H9 (cell line): Measurements from ENCODE around the gene INAFM1. TPM values are rescaled to one million over a fixed set of nuclear protein-coding genes. Genes with fewer than 3 reads are reported as not detected.
"Not testable (repeated sequence)": the region's sequence is repeated elsewhere in the genome, so short reads cannot be mapped to it uniquely, and the experiment has no call there.

Experiments
- DNase-seq: peaks from one replicate; pipeline ENCODE4 v3.0.0-alpha.2; 2017
- H2AFZ ChIP-seq: one replicate; pipeline ENCODE4 v1.6.1; 2013; ENCODE audit warnings: mild to moderate bottlenecking, low read length, control low read depth, moderate library complexity
- H2AK5ac ChIP-seq: 2 replicates; pipeline ENCODE4 v1.6.1; 2013; ENCODE audit warnings: low read length, control low read depth, mixed read lengths; ENCODE audit not compliant: insufficient read length
- H2BK120ac ChIP-seq: one replicate; pipeline ENCODE4 v1.6.1; 2013; ENCODE audit warnings: low read depth, mild to moderate bottlenecking, low read length, control low read depth, inconsistent platforms; ENCODE audit not compliant: poor library complexity, severe bottlenecking
- H2BK12ac ChIP-seq: 2 replicates; pipeline ENCODE4 v1.6.1; 2013; ENCODE audit warnings: low read length, control low read depth, mixed read lengths, low read depth; ENCODE audit not compliant: insufficient read length
- H2BK15ac ChIP-seq: 2 replicates; pipeline ENCODE4 v1.6.1; 2013; ENCODE audit warnings: low read depth, low read length, control low read depth
- H2BK20ac ChIP-seq: one replicate; pipeline ENCODE4 v1.6.1; 2013; ENCODE audit warnings: low read depth, mild to moderate bottlenecking, low read length, control low read depth, inconsistent platforms; ENCODE audit not compliant: poor library complexity, severe bottlenecking
- H2BK5ac ChIP-seq: 2 replicates; pipeline ENCODE4 v1.6.1; 2013; ENCODE audit warnings: low read length, control low read depth, mixed read lengths; ENCODE audit not compliant: insufficient read length
- H3K14ac ChIP-seq: 2 replicates; pipeline ENCODE4 v1.6.1; 2013; ENCODE audit warnings: low read length, control low read depth; ENCODE audit not compliant: insufficient read depth
- H3K18ac ChIP-seq: 2 replicates; pipeline ENCODE4 v1.6.1; 2013; ENCODE audit warnings: low read depth, mild to moderate bottlenecking, mixed read lengths, low read length, control low read depth; ENCODE audit not compliant: insufficient read length
- H3K23ac ChIP-seq: 2 replicates; pipeline ENCODE4 v1.6.1; 2013; ENCODE audit warnings: low read length, control low read depth, mixed read lengths, low read depth; ENCODE audit not compliant: insufficient read length
- H3K23me2 ChIP-seq: 2 replicates; pipeline ENCODE4 v1.6.1; 2013; ENCODE audit warnings: low read depth, mild to moderate bottlenecking, mixed read lengths, low read length, control low read depth; ENCODE audit not compliant: insufficient read length, poor library complexity, severe bottlenecking
- H3K27ac ChIP-seq: 2 replicates; pipeline ENCODE4 v1.5.1; 2013; ENCODE audit warnings: low read length, control low read depth, mixed read lengths, low read depth; ENCODE audit not compliant: insufficient read length
- H3K27me3 ChIP-seq: 2 replicates; pipeline ENCODE4 v1.6.1; 2013; ENCODE audit warnings: low read length, control low read depth, inconsistent platforms; ENCODE audit not compliant: insufficient read depth
- H3K4ac ChIP-seq: 2 replicates; pipeline ENCODE4 v1.6.1; 2013; ENCODE audit warnings: low read depth, mild to moderate bottlenecking, control low read depth, inconsistent platforms, low read length, moderate library complexity
- H3K4me1 ChIP-seq: 2 replicates; pipeline ENCODE4 v1.6.1; 2013; ENCODE audit warnings: low read length, control low read depth, inconsistent platforms; ENCODE audit not compliant: insufficient read depth
- H3K4me2 ChIP-seq: 2 replicates; pipeline ENCODE4 v1.6.1; 2013; ENCODE audit warnings: low read length, control low read depth, mixed read lengths; ENCODE audit not compliant: insufficient read length, insufficient read depth
- H3K56ac ChIP-seq: 2 replicates; pipeline ENCODE4 v1.6.1; 2013; ENCODE audit warnings: low read depth, mild to moderate bottlenecking, mixed read lengths, low read length, control low read depth; ENCODE audit not compliant: insufficient read length
- H3K79me1 ChIP-seq: 2 replicates; pipeline ENCODE4 v1.6.1; 2013; ENCODE audit warnings: low read depth, mild to moderate bottlenecking, moderate library complexity, low read length, control low read depth, inconsistent platforms; ENCODE audit not compliant: insufficient read depth, poor library complexity, severe bottlenecking
- H3K79me2 ChIP-seq: 2 replicates; pipeline ENCODE4 v1.6.1; 2013; ENCODE audit warnings: low read length, control low read depth, inconsistent platforms; ENCODE audit not compliant: insufficient read depth
- H3K9ac ChIP-seq: 2 replicates; pipeline ENCODE4 v1.6.1; 2013; ENCODE audit warnings: low read length, control low read depth, mixed read lengths; ENCODE audit not compliant: insufficient read length; ENCODE audit errors: extremely low read depth
- H3K9me3 ChIP-seq: one replicate; pipeline ENCODE4 v1.6.1; 2013; ENCODE audit warnings: low read depth, low read length, inconsistent platforms; ENCODE audit not compliant: control insufficient read depth
- H3T11ph ChIP-seq: one replicate; pipeline ENCODE4 v1.6.1; 2013; ENCODE audit warnings: mild to moderate bottlenecking, low read length, control low read depth, inconsistent platforms
- H4K20me1 ChIP-seq: one replicate; pipeline ENCODE4 v1.6.1; 2013; ENCODE audit not compliant: control insufficient read depth, insufficient read length, insufficient read depth
- H4K5ac ChIP-seq: 2 replicates; pipeline ENCODE4 v1.6.1; 2013; ENCODE audit warnings: low read depth, mild to moderate bottlenecking, mixed read lengths, low read length, control low read depth; ENCODE audit not compliant: insufficient read length
- H4K8ac ChIP-seq: replicated peaks from 2 replicates; pipeline ENCODE4 v1.6.1; 2013; ENCODE audit warnings: low read length, control low read depth, mixed read lengths, low read depth; ENCODE audit not compliant: insufficient read length
- H4K91ac ChIP-seq: 2 replicates; pipeline ENCODE4 v1.6.1; 2013; ENCODE audit warnings: low read depth, mild to moderate bottlenecking, moderate library complexity, mixed read lengths, low read length, control low read depth; ENCODE audit not compliant: insufficient read length
- H3K27ac Mint-ChIP-seq, 3 experiments: 2 replicates in 2 of 3; 3 replicates in 1 of 3; pipeline ENCODE4 v1.8.0; 2020 to 2021; ENCODE audit warnings: mixed read lengths in 3 of 3, mild to moderate bottlenecking in 1 of 3, moderate library complexity in 1 of 3
- H3K27me3 Mint-ChIP-seq: 2 replicates; pipeline ENCODE4 v1.8.0; 2021; ENCODE audit warnings: low read depth, mild to moderate bottlenecking, moderate library complexity, mixed read lengths
- H3K36me3 Mint-ChIP-seq, 3 experiments: 2 replicates in 2 of 3; 3 replicates in 1 of 3; pipeline ENCODE4 v1.8.0; 2020 to 2021; ENCODE audit warnings: low read depth in 3 of 3, mixed read lengths in 3 of 3; ENCODE audit not compliant: insufficient read depth in 1 of 3
- H3K4me1 Mint-ChIP-seq, 2 experiments: 2 replicates each; pipeline ENCODE4 v1.8.0; 2020; ENCODE audit warnings: mixed read lengths in 2 of 2
- H3K4me3 Mint-ChIP-seq, 2 experiments: 2 replicates in 1 of 2; 3 replicates in 1 of 2; pipeline ENCODE4 v1.8.0; 2020 to 2021; ENCODE audit warnings: mild to moderate bottlenecking in 2 of 2, mixed read lengths in 2 of 2, moderate library complexity in 1 of 2
- H3K9me3 Mint-ChIP-seq, 2 experiments: 2 replicates in 1 of 2; 3 replicates in 1 of 2; pipeline ENCODE4 v1.8.0; 2020; ENCODE audit warnings: mild to moderate bottlenecking in 2 of 2, mixed read lengths in 2 of 2, moderate library complexity in 1 of 2
- WGBS: extraction: QIAGEN DNeasy Blood & Tissue Kit; methylation state at CpG from one replicate; pipeline ENCODE4 v1.1.7; 2013; ENCODE audit warnings: missing lambda C conversion rate, low lambda C conversion rate, mixed read lengths; ENCODE audit not compliant: insufficient read length; ENCODE audit errors: extremely low coverage; 5-methylcytosine and 5-hydroxymethylcytosine counted together
- total RNA-seq: library from RNA; stranded (reverse); gene quantifications from 2 replicates; pipeline ENCODE4 v1.2.1, GENCODE V29; 2021
- TF ChIP-seq, protein P1 (sequence below): fragments of 200-600 bp; sonication (generic); conservative IDR thresholded peaks from 3 replicates; pipeline ENCODE4 v1.8.0; 2021; ENCODE audit warnings: antibody characterized with exemption, mild to moderate bottlenecking

INAFM1 gene
- total RNA-seq, 1 experiment from 2014 or later = 8.5 TPM

- Histone ChIP-seq H3K27me3 (no peaks in the 10 kb centered on the region), H2BK5ac (no peak overlapping the region), H4K91ac (no peak overlapping the region), H4K20me1 (no peaks in the 10 kb centered on the region), H3K27ac (no peak overlapping the region), H3T11ph (no peak overlapping the region), H3K56ac (no peak overlapping the region), H3K79me1 (no peaks in the 10 kb centered on the region), H2BK120ac (no peak overlapping the region), H4K8ac (no peak overlapping the region), H2AFZ (no peak overlapping the region), H3K4ac (no peak overlapping the region), H3K14ac (no peak overlapping the region), H3K9me3 (no peaks in the 10 kb centered on the region), H2BK12ac (no peak overlapping the region), H3K79me2 (no peaks in the 10 kb centered on the region), H3K4me2 (no peak overlapping the region), H3K18ac (no peak overlapping the region), H4K5ac (no peak overlapping the region), H3K4me1 (peaks cover 5% of the 10 kb centered on the region), H3K23ac (no peak overlapping the region), H3K9ac (no peak overlapping the region), H2BK20ac (no peak overlapping the region), H2AK5ac (no peak overlapping the region), H2BK15ac (no peak overlapping the region), H3K23me2 (peaks cover 17% of the 10 kb centered on the region)
- H3K4me3 Mint-ChIP-seq = peak overlapping the region; percentile 68 to 82
- peaks cover 13% of the 10 kb centered on the region for H3K27me3 Mint-ChIP-seq
- WGBS = no CpG with 5 or more reads among the region's 13 CpGs
- TF ChIP-seq, protein P1, sequence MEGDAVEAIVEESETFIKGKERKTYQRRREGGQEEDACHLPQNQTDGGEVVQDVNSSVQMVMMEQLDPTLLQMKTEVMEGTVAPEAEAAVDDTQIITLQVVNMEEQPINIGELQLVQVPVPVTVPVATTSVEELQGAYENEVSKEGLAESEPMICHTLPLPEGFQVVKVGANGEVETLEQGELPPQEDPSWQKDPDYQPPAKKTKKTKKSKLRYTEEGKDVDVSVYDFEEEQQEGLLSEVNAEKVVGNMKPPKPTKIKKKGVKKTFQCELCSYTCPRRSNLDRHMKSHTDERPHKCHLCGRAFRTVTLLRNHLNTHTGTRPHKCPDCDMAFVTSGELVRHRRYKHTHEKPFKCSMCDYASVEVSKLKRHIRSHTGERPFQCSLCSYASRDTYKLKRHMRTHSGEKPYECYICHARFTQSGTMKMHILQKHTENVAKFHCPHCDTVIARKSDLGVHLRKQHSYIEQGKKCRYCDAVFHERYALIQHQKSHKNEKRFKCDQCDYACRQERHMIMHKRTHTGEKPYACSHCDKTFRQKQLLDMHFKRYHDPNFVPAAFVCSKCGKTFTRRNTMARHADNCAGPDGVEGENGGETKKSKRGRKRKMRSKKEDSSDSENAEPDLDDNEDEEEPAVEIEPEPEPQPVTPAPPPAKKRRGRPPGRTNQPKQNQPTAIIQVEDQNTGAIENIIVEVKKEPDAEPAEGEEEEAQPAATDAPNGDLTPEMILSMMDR = no peak
- H3K4me1 Mint-ChIP-seq = peaks cover 20 to 27% of the 10 kb centered on the region in 2 experiments
- no peak overlapping the region; a peak in 2 of 7 replicates for H3K27ac Mint-ChIP-seq
- peaks cover 2 to 14% (median 14%) of the 10 kb centered on the region in 3 experiments; a peak in 5 of 7 replicates for H3K36me3 Mint-ChIP-seq
- DNase-seq = no peak
- no peaks in the 10 kb centered on the region for H3K9me3 Mint-ChIP-seq
Observed at GRCh38 chr19:47275791-47276461, 1.2 kb downstream of the INAFM1 start.

GRCh38 chr19:47276513-47276912, 1.8 kb downstream of the INAFM1 start:
- H2BK15ac ChIP-seq, H3T11ph ChIP-seq, H2BK20ac ChIP-seq, H3K79me1 ChIP-seq, H4K8ac ChIP-seq, H3K79me2 ChIP-seq, H3K4me2 ChIP-seq, H2AFZ ChIP-seq, H2BK5ac ChIP-seq, H3K9ac ChIP-seq, H3K9me3 ChIP-seq, H3K27ac Mint-ChIP-seq, DNase-seq, H3K9me3 Mint-ChIP-seq, H3K23ac ChIP-seq, H4K5ac ChIP-seq, H2AK5ac ChIP-seq, H3K4me3 Mint-ChIP-seq, H3K27ac ChIP-seq, H4K20me1 ChIP-seq, H3K56ac ChIP-seq, H4K91ac ChIP-seq, H3K18ac ChIP-seq, H3K14ac ChIP-seq, H2BK120ac ChIP-seq, H3K4me1 ChIP-seq, H3K27me3 ChIP-seq, H2BK12ac ChIP-seq, H3K4ac ChIP-seq: not testable (repeated sequence)
- peaks cover 17% of the 10 kb centered on the region for H3K23me2 ChIP-seq
- Mint-ChIP-seq H3K4me1 (peaks cover 20 to 24% of the 10 kb centered on the region in 2 experiments), H3K36me3 (peaks cover 2 to 11% (median 8%) of the 10 kb centered on the region in 3 experiments; a peak in 4 of 7 replicates), H3K27me3 (peaks cover 13% of the 10 kb centered on the region)
- WGBS = no CpG with 5 or more reads among the region's 3 CpGs
